Body of pancreas (tissue), 4 donors: ENCODE data around the gene HS6ST3.

Experiments used
- CTCF ChIP-seq, 7 experiments: fragments of 450-650 bp in 4 of 7; fragments of 200-600 bp in 3 of 7; sonication (generic) in 3 of 7; IDR thresholded peaks; one replicate each; pipeline ENCODE4 v1.5.1; 2016 to 2019; ENCODE audit warnings: antibody characterized with exemption in 7 of 7
- POLR2A ChIP-seq, 3 donors: fragments of 450-650 bp; IDR thresholded peaks; one replicate each; pipeline ENCODE4 v1.6.1; 2016; ENCODE audit warnings: antibody characterized with exemption in 3 of 3, mild to moderate bottlenecking in 2 of 3

- TF ChIP-seq POLR2A (IDR thresholded peaks at IDR 0.05) (no peak), CTCF (IDR thresholded peaks at IDR 0.05) (no peak)
Measured at GRCh38 chr13:96381681-96382080, 291.8 kb downstream of the HS6ST3 start.
